ENCODE measurements around the gene CMTM5.
"Not testable (repeated sequence)": the region's sequence is repeated elsewhere in the genome, so short reads cannot be mapped to it uniquely, and the experiment has no call there.

The CMTM5 gene

DNA sequence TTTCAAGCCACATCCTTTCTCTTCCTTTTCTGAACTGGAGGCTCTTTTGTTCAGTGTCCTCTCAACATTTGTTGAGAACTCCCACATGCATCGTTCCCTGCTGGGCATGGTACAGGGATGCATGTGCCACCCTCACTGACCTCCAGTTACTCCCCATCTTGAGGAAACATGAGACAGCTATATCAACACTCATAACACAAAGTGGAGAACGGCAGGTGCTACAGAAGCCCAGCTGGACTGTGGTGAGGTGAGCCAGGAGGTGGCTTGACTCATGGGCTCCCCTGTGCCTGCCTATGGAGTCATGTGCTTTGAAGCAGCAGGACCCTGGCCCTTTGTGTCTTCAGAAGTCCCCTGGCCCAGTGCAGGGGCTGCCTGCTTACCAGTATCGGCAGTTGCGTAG, 21.5 kb downstream of the CMTM5 start:
- DNase-seq (ENCODE audit: low read depth, low spot score) = no peak

DNA sequence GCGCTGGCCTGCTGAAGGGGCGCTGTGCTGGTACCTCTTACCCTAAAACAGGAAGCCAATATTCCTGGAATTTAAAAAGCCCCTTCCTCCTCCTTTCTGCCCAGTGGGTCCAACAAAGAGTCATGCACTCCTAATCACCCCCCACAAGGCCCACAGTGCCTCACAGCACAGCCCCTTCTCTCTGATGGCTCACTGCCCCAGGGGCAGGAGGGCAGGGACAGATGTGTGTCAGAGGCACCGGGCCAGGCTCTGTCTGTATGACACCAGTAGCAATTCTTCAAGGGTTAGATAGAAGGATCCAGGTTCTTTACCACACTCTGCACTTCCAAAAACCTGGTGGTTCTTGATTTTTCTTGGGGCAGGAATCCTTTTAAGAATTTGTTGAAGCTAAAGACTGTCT, 22.3 kb downstream of the CMTM5 start:
- DNase-seq (ENCODE audit: low read depth, low spot score) = no peak

DNA sequence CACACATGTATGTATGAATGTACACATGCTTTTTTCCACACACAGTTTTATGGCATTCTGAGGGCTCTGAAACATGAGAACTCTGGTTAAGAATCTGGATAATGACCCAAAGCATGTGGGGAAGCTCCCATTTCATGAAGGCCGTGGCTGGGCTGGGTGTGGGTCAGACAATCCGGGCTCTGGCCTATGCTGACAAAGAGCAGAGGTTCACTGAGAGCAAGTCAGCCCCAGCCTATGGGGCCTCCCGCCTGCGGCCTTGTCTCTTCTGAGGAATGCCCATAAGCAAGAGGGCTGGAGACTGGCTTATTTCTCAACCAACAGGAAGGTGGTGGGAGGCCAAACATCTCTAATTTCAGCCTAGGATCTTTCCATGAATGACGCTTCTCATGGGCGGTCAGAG, 22.7 kb downstream of the CMTM5 start:
- DNase-seq (ENCODE audit: low read depth, low spot score) = no peak

DNA sequence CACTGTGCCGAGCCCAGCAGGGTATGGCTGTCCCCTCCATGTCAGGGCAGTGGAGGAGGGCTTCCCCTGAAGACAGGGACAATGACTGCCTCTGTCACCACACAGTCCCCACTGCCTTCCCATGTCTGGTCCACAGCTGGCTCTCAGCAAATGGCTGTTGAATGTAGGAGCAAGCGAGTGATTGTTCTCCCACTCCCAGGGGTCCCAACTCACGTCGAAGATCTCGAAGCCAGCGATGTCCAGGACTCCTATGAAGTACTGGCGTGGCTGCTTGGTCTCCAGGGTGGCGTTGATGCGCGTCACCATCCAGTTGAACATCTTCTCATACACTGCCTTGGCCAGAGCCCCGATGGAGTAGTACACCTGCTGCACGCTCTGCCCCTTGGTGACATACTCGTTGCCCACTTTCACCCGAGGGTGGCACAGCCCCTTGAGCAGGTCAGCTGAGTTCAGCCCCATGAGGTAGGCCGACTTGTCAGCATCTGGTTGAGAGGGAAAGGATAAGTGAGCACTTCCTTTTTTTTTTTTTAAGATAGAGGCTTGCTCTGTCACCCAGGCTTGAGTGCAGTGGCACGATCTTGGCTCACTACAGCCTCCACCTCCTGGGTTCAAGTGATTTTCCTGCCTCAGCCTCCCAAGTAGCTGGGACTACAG, 23.8 kb downstream of the CMTM5 start:
- DNase-seq (ENCODE audit: low read depth, low spot score) = not testable (repeated sequence)

DNA sequence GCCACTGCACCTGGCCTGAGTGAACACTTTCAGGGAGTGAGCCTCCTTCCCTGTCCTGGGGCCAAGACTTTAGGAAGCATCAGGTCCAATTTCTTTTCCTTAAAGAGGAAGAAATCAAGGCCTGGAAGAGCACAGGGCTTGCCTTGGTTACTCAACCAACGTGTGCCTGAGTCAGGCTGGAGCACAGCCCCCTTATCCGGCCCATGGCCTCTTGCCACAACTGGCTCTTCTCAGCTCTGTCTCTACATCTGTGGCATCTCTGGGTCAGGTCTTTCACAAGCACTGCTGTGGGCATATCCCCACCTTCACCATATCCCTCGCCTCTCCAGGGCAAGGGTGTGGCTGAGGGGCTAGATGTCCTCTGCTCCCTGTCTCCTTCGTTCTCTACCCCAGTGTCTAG, 24.4 kb downstream of the CMTM5 start:
- no peak for DNase-seq (ENCODE audit: low read depth, low spot score)

DNA sequence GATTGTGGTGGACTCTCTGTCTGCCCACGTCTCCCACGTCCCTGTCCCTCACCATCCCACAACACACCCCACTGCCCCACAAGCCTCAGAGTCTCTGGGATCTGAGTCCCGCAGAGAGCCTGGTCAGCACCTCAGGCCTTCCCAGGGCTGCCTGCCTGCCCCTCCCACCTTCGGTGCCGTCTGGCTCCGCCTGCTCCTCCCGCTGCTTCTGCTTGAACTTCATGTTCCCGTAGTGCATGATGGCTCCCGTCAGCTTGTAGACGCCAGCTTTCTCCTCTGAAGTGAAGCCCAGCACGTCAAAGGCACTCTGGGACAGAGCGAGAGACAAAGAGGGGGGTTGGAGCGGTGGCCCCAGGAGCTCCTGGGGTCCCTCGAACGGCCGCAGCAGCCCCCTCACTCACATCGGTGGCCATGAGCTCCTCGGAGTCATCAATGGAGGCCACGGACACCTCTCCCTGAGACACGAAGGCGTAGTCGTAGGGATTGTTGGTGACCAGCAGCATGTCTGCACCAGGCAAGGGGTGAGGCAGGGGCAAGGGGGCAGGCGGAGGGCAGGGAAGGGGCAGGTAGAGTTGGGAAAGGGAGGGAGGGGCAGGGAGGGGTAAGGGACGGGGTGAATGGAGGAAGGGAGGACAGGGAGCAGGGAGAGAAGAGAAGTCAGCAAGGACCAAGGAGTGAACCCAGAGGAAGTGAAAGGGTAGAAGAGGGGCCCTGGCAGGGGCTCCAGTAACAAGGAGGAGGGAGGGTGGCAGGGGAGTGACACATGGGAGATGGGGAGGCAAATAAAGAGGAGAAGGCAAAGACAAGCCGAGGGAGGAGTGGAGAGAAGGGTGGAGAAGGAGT, 25.7 kb downstream of the CMTM5 start:
- no peak for DNase-seq (ENCODE audit: low read depth, low spot score)

- no peak for DNase-seq (ENCODE audit: low read depth, low spot score)
Measured at GRCh38 chr14:23403139-23403438, 26.2 kb downstream of the CMTM5 start.

GRCh38 chr14:23403908-23404307, 27.1 kb downstream of the CMTM5 start:
- DNase-seq (ENCODE audit: low read depth, low spot score) = no peak

- DNase-seq (ENCODE audit: low read depth, low spot score) = no peak
Measured at GRCh38 chr14:23404331-23404900, 27.6 kb downstream of the CMTM5 start.

- DNase-seq (ENCODE audit: low read depth, low spot score) = no peak
Measured at GRCh38 chr14:23405096-23405495, 28.2 kb downstream of the CMTM5 start.

DNA sequence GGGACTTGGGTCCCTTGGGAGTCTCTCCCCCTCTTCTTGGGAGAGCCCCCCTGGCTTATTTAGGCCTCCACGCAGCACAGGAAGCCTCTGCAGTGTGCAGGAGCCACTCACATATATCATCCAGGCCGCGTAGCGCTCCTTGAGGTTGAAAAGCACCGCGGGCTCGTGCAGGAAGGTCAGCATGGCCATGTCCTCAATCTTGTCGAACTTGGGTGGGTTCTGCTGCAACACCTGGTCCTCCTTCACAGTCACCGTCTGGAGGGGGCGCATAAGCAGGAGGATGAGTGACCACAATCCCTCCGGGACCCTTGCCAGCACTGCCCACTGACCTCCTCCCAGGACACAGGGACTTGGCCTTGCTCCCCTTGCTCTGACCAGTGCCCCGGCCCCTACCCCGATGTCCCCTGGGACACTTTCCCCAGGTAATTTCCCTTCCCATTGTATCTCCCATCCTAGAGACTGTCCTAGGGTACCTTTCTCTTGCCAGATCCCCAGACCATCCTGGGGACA, 28.7 kb downstream of the CMTM5 start:
- DNase-seq (ENCODE audit: low read depth, low spot score) = no peak

DNA sequence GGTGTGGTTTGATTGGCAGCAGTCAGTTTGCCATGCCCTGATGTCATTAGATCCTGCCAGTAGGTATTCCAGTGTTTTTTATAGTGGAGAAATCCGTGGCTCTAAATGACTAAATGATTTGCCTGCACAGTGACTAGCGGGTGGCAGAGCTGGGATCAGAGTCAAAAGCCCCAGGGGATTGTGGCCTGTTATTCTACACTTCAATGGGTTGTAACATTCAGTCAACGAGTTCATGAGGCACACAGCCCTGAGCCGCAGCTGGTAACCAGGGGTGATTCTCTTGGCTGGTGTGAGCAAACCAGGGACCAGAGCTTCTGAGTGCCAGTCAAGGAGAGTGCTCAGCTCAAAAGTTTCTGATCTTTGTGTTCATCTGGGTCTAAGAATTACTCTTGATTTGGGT, 29.4 kb downstream of the CMTM5 start:
- no peak for DNase-seq (ENCODE audit: low read depth, low spot score)

- DNase-seq (ENCODE audit: low read depth, low spot score) = no peak
Measured at GRCh38 chr14:23406725-23407355, 30.0 kb downstream of the CMTM5 start.

DNA sequence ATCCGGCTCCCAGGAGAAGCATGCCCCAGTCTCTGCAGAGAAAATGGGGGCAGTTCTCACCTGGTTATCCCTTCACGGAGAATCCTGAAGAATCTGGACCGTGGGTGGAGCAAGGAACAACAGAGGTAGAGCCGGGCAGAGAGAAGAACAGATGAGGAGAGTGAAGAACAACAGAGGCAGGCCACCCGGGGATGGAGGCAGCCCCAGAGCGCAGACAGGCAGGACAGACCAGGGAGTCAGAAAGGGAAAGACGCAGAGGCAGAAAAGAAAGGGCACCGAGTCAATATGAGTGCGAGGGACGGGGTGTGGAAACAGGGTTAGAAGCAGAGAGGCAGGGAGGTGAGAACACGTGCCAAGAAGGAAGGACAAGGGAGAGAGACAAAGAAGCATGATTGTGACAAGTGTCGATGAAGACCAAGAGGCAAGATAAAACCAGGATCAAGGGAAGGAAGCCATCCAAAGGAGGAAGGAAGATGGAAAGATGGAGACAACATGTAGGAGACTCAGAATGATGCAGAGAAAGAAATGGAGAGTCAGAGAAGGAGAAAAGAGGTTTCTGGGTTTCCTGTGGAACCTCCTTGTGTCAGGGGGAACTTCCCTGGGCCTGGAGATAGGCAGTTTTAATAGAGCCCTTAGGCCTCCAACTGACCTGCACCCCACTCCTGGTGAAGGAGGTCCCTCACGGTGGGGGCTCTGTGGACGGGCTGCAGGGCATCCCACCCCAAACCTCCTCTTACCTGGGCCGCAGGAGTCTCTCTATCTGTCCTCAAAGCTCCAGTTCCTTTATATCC, 30.9 kb downstream of the CMTM5 start, which contains the start of gene MYH6:
Gene MYH6, minus strand, starts transcription at position 758 of the 791 bp plus-strand sequence. CDS start 1,050 bp downstream, outside the sequence.
- no peak for DNase-seq (ENCODE audit: low read depth, low spot score)

- DNase-seq (ENCODE audit: low read depth, low spot score) = no peak
Measured at GRCh38 chr14:23408307-23408630, 31.4 kb downstream of the CMTM5 start.

DNA sequence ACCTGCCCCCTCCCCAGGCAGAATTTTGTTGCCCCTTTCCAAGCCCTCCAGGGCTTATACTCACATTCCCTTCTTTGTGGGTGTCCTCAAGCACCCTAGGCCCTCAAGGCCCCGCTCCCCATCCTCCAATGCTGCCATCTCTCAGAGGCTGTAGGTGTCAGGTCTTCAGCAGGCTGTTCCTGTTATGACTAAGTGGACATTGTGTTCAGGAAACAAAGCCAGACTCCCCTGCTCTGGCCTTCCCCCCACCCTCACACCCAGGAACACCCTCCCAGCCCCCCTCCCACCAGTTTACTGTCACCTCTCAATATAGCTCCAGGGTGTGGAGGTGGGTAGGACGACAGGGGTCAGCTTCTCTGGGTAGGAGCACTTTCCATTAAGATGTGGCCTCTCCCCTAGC, 32.6 kb downstream of the CMTM5 start:
- DNase-seq (ENCODE audit: low read depth, low spot score) = no peak

DNA sequence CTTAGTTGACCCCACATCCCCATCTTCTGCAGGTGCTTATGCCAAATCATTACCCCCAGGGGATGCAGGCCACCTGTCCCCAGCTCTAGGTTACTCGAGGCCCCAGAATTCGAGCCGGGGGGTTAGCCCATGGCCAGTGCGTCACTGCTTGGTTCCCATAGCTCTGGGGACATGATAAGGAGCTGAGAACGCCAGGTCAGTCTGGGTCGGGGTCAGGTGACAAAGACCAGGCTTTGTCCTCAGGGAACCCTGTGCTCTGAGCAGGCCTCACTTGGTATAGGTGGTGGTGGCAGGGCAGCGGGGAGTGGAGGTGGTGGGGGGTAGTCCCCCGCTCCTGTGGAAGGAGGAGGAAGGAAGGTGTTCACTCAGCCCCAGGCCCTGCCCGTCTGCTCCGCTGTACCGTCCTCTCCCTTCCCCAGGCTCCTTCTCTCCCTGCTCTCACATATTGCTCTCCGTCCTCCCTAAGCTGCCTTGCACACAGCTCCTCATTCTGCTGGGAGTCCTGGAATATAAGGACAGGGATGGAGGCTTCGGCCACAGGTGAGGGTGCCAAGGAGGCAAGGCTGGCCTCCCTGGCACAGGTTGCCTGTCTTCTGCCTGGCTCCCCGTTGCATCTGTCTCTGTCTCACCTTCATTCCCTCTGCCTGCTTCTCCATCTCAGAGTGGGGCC, 33.3 kb downstream of the CMTM5 start:
- DNase-seq (ENCODE audit: low read depth, low spot score) = no peak

GRCh38 chr14:23411563-23412525, 35.0 kb downstream of the CMTM5 start:
- no peak for DNase-seq (ENCODE audit: low read depth, low spot score)

- DNase-seq (ENCODE audit: low read depth, low spot score) = no peak
Measured at GRCh38 chr14:23413681-23414080, 36.8 kb downstream of the CMTM5 start.

GRCh38 chr14:23414254-23414653, 37.4 kb downstream of the CMTM5 start:
- no peak for DNase-seq (ENCODE audit: low read depth, low spot score)

Data from iPS DF 19.7 (cell line).